Panc1 (cell line): Measurements from ENCODE around the gene ARID5A. TPM values are rescaled to one million over a fixed set of nuclear protein-coding genes. Genes with fewer than 3 reads are reported as not detected.

Experiments used
- ATAC-seq: fragments of 200-7000 bp; cut with Tn5 transposase; 2 replicates; pipeline ENCODE4 v1.9.1; 2020; ENCODE audit warnings: mild to moderate bottlenecking, moderate library complexity
- BruUV-seq: library from RNA; stranded (reverse); fragments of 400-500 nt; replicated peaks from 2 replicates; lab custom pipeline; 2021; lab: Mats Ljungman, UMichigan
- CTCF ChIA-PET: fragments of 300-600 bp; sonication (Branson Sonifier 250); formaldehyde crosslinking; loops from one replicate; lab custom pipeline; 2022; ENCODE audit warnings: antibody characterized with exemption; lab: Charles Lee
- POLR2A ChIA-PET: fragments of 300-600 bp; sonication (Branson Sonifier 250); formaldehyde crosslinking; loops from one replicate; lab custom pipeline; 2022; ENCODE audit warnings: antibody characterized with exemption; lab: Charles Lee
- DNase-seq: peaks from one replicate; pipeline ENCODE4 v3.0.0-alpha.2; 2010; ENCODE audit warnings: low read depth, low spot score
- H3K27ac ChIP-seq: 2 replicates; pipeline ENCODE4 v1.5.1; 2011; ENCODE audit warnings: mild to moderate bottlenecking, low read length, inconsistent platforms
- H3K27me3 ChIP-seq: fragments of 200-500 bp; sonication (Bioruptor generic); 2 replicates; pipeline ENCODE4 v1.6.0; 2014; ENCODE audit warnings: low read length, inconsistent platforms; ENCODE audit not compliant: control insufficient read depth, insufficient read depth
- H3K36me3 ChIP-seq: fragments of 200-500 bp; sonication (Bioruptor generic); 2 replicates; pipeline ENCODE4 v1.5.1; 2014; ENCODE audit warnings: inconsistent platforms, mild to moderate bottlenecking, low read length, moderate library complexity; ENCODE audit not compliant: control insufficient read depth, insufficient read depth
- H3K4me1 ChIP-seq: 2 replicates; pipeline ENCODE4 v1.5.1; 2011; ENCODE audit warnings: inconsistent platforms, mild to moderate bottlenecking, low read length, moderate library complexity; ENCODE audit not compliant: control insufficient read depth, insufficient read depth
- H3K4me3 ChIP-seq, 2 experiments: 2 replicates each; pipeline ENCODE4 v1.5.1; 2011 to 2012; ENCODE audit warnings: low read depth in 2 of 2, low read length in 2 of 2, mild to moderate bottlenecking in 2 of 2, inconsistent platforms in 1 of 2, moderate library complexity in 1 of 2
- H3K9me3 ChIP-seq: fragments of 200-500 bp; sonication (Bioruptor generic); 2 replicates; pipeline ENCODE4 v1.5.1; 2014; ENCODE audit warnings: low read depth, mild to moderate bottlenecking, inconsistent platforms, low read length, moderate library complexity; ENCODE audit not compliant: control insufficient read depth, insufficient read depth
- CTCF ChIP-seq: fragments of 450-650 bp; IDR thresholded peaks from 2 replicates; pipeline ENCODE4 v1.5.1; 2017; ENCODE audit warnings: mild to moderate bottlenecking
- POLR2AphosphoS5 ChIP-seq: IDR thresholded peaks from 2 replicates; pipeline ENCODE4 v1.6.1; 2012; ENCODE audit warnings: mild to moderate bottlenecking, low read depth, low read length, moderate library complexity
- REST ChIP-seq, 2 experiments: IDR thresholded peaks; 2 replicates each; pipeline ENCODE4 v1.6.1; 2011 to 2012; ENCODE audit warnings: low read depth in 2 of 2, control low read depth in 1 of 2, low read length in 1 of 2, mild to moderate bottlenecking in 1 of 2, moderate library complexity in 1 of 2; ENCODE audit not compliant: insufficient read depth in 1 of 2
- SIN3A ChIP-seq: IDR thresholded peaks from 2 replicates; pipeline ENCODE4 v1.6.1; 2012; ENCODE audit warnings: low read depth, mild to moderate bottlenecking, low read length, moderate library complexity, borderline replicate concordance; ENCODE audit not compliant: insufficient read depth
- TCF7L2 ChIP-seq: IDR thresholded peaks from 2 replicates; pipeline ENCODE4 v1.6.1; 2011; ENCODE audit warnings: mild to moderate bottlenecking, low read depth, low read length, inconsistent platforms
- in situ Hi-C: cut with HindIII; loops from 2 replicates; pipeline ENCODE4 v1.10.0; 2016; ENCODE audit warnings: low sequenced_read_pairs, low pct_unique_long_range_greater_than_20kb
- intact Hi-C: fragments of 100-400 bp; cut with micrococcal nuclease; formaldehyde crosslinking; loops from one replicate; pipeline ENCODE4 v1.10.0; 2022; ENCODE audit not compliant: unreplicated experiment
- total RNA-seq: library from RNA; stranded (reverse); gene quantifications from one replicate; pipeline ENCODE4 v1.2.1, GENCODE V29; 2021; ENCODE audit not compliant: unreplicated experiment

The ARID5A gene
- total RNA-seq, 1 experiment from 2014 or later = 19.3 TPM

- no peak overlapping the region for H3K27ac ChIP-seq
- intact Hi-C loops = no loop called here
- no TSS peak for BruUV-seq
- no peaks in the 10 kb centered on the region for H3K36me3 ChIP-seq
- H3K4me3 ChIP-seq = no peak overlapping the region
- CTCF ChIA-PET = interaction anchor here (0.6 to 0.9 kb wide), 2 partner anchors 9 to 38 kb away, joined by 3 to 4 read pairs; no protein-coding TSS in a partner anchor
- ATAC-seq = no peak
- DNase-seq = no peak
- in situ Hi-C loops = no loop called here
- H3K4me1 ChIP-seq = no peaks in the 10 kb centered on the region; the same call in 1 of the 2 replicates
- POLR2A ChIA-PET = no interaction called here
- no peaks in the 10 kb centered on the region for H3K9me3 ChIP-seq
- H3K27me3 ChIP-seq = no peaks in the 10 kb centered on the region
- no peak for TF ChIP-seq SIN3A
- TF ChIP-seq CTCF = no peak
- no peak for TF ChIP-seq REST (IDR thresholded peaks at IDR 0.05; ENCODE audit: insufficient read depth in 1 of 2, low read depth in 2 of 2, low read length in 1 of 2)
- no peak for TF ChIP-seq TCF7L2
- no peak for TF ChIP-seq POLR2AphosphoS5
These were observed 11.2 kb downstream of the ARID5A start for GRCh38 chr2:96547731-96548171.

- Histone ChIP-seq H3K4me1 (no peaks in the 10 kb centered on the region; the same call in 1 of the 2 replicates), H3K4me3 (no peak overlapping the region), H3K27ac (no peak overlapping the region), H3K36me3 (no peaks in the 10 kb centered on the region), H3K27me3 (no peaks in the 10 kb centered on the region), H3K9me3 (no peaks in the 10 kb centered on the region)
- CTCF ChIA-PET = no interaction called here
- DNase-seq (no peak), ATAC-seq (no peak)
- POLR2A ChIA-PET = no interaction called here
- no TSS peak for BruUV-seq
- intact Hi-C loops = no loop called here
- TF ChIP-seq SIN3A (no peak), CTCF (no peak), TCF7L2 (no peak), POLR2AphosphoS5 (no peak), REST (IDR thresholded peaks at IDR 0.05; ENCODE audit: insufficient read depth in 1 of 2, low read depth in 2 of 2, low read length in 1 of 2) (no peak)
- in situ Hi-C loops = no loop called here
These were observed 12.3 kb downstream of the ARID5A start for GRCh38 chr2:96548558-96549465.
